Gastrocnemius medialis (tissue), 4 donors: ENCODE measurements around the gene MED19. TPM values are rescaled to one million over a fixed set of nuclear protein-coding genes. Genes with fewer than 3 reads are reported as not detected.

Source experiments
- ATAC-seq, 2 donors: fragments of 150-250 bp; one replicate each; pipeline ENCODE4 v1.9.1; 2016
- DNase-seq, 2 donors: peaks; one replicate each; pipeline ENCODE4 v3.0.0-alpha.2; 2019
- H3K27ac ChIP-seq, 4 donors: fragments of 200-600 bp; sonication (generic); 1 replicate in 1 of 4; 2 replicates in 3 of 4; pipeline ENCODE4 v1.5.1; 2016 to 2018; ENCODE audit warnings: mild to moderate bottlenecking in 2 of 4, moderate library complexity in 1 of 4
- H3K27me3 ChIP-seq, 3 donors: fragments of 200-600 bp; sonication (generic) in 2 of 3; 1 replicate in 1 of 3; 2 replicates in 2 of 3; pipeline versions ENCODE4 v1.5.1 to v1.6.0; 2016 to 2019; ENCODE audit warnings: mild to moderate bottlenecking in 1 of 3, moderate library complexity in 1 of 3
- H3K36me3 ChIP-seq, 2 donors: fragments of 200-600 bp; sonication (generic) in 1 of 2; one replicate each; pipeline ENCODE4 v1.5.1; 2017 to 2018
- H3K4me1 ChIP-seq, 2 donors: fragments of 200-600 bp; sonication (generic) in 1 of 2; one replicate each; pipeline ENCODE4 v1.5.1; 2016 to 2017; ENCODE audit warnings: mild to moderate bottlenecking in 2 of 2
- H3K4me3 ChIP-seq, 4 donors: fragments of 200-600 bp; sonication (generic) in 3 of 4; 1 replicate in 1 of 4; 2 replicates in 3 of 4; pipeline ENCODE4 v1.5.1; 2016 to 2019; ENCODE audit warnings: mild to moderate bottlenecking in 2 of 4
- H3K9me3 ChIP-seq, 3 donors: fragments of 200-600 bp; sonication (generic) in 2 of 3; 1 replicate in 1 of 3; 2 replicates in 2 of 3; pipeline ENCODE4 v1.5.1; 2016 to 2019
- POLR2A ChIP-seq, 2 donors: fragments of 450-650 bp; IDR thresholded peaks; one replicate each; pipeline ENCODE4 v1.6.1; 2017; ENCODE audit warnings: antibody characterized with exemption in 2 of 2, mild to moderate bottlenecking in 2 of 2, moderate library complexity in 2 of 2
- in situ Hi-C, 4 donors: fragments of 200-750 bp; cut with MboI; loops; one replicate each; pipeline versions ENCODE4 v1.15.0 to v1.8.0; 2017; ENCODE audit warnings: low sequenced_read_pairs in 4 of 4
- intact Hi-C: fragments of 100-400 bp; cut with DNase I; formaldehyde crosslinking; loops from one replicate; pipeline ENCODE4 v1.15.1; 2023; ENCODE audit warnings: low total_unique reads
- total RNA-seq, 4 donors: library from RNA; depleted of rRNA; stranded (reverse); fragments of >200 nt; gene quantifications; one replicate each; pipeline versions ENCODE4 v1.1.0 to v1.2.3, GENCODE V29; 2016
- TF ChIP-seq, protein P1 (sequence below), 5 experiments: fragments of 450-650 bp in 3 of 5; fragments of 200-600 bp in 2 of 5; sonication (generic) in 2 of 5; IDR thresholded peaks in 4 of 5; conservative IDR thresholded peaks in 1 of 5; 1 replicate in 4 of 5; 2 replicates in 1 of 5; pipeline ENCODE4 v1.5.1; 2016 to 2019; ENCODE audit warnings: antibody characterized with exemption in 5 of 5, mild to moderate bottlenecking in 3 of 5, moderate library complexity in 3 of 5

Gene MED19
- total RNA-seq, 4 donors from 2014 or later, result 8.3 to 13.1 (median 10.4) TPM

DNA sequence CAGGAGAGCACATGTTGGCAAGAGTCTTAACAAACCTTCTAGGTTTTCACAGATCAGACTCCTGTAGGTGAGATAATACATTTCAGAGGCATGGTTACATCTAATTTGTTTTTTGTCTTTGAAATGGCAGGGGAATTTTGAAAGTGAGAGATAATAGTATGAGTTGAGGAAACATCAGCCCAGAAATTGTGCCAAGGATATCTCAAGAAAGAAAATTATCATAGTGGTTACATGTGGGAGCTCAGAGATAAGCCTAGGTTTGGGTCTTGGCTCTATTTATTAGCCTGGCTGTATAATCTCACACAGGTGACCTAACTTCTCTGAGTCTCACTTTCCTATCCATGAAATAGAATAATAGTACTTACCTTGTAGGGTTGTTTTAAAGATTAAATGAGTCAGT, 39.2 kb upstream of the MED19 start:
- no peak for DNase-seq
- Histone ChIP-seq H3K36me3 (no peaks in the 10 kb centered on the region), H3K4me1 (no peaks in the 10 kb centered on the region), H3K27ac (no peak overlapping the region), H3K9me3 (no peaks in the 10 kb centered on the region), H3K27me3 (no peaks in the 10 kb centered on the region), H3K4me3 (no peak overlapping the region)
- TF ChIP-seq POLR2A (IDR thresholded peaks at IDR 0.05), result no peak
- TF ChIP-seq, protein P1, sequence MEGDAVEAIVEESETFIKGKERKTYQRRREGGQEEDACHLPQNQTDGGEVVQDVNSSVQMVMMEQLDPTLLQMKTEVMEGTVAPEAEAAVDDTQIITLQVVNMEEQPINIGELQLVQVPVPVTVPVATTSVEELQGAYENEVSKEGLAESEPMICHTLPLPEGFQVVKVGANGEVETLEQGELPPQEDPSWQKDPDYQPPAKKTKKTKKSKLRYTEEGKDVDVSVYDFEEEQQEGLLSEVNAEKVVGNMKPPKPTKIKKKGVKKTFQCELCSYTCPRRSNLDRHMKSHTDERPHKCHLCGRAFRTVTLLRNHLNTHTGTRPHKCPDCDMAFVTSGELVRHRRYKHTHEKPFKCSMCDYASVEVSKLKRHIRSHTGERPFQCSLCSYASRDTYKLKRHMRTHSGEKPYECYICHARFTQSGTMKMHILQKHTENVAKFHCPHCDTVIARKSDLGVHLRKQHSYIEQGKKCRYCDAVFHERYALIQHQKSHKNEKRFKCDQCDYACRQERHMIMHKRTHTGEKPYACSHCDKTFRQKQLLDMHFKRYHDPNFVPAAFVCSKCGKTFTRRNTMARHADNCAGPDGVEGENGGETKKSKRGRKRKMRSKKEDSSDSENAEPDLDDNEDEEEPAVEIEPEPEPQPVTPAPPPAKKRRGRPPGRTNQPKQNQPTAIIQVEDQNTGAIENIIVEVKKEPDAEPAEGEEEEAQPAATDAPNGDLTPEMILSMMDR (IDR thresholded peaks at IDR 0.05 in 4 of 5, conservative IDR thresholded peaks at IDR 0.05 in 1 of 5), result no peak
- ATAC-seq, result no peak
- in situ Hi-C loops, result loop anchor here in 1 of 4 donors (25.0 kb wide), 1 partner anchor 414 kb away; the partner anchor contains the start of genes P2RX3 and SSRP1
- intact Hi-C loops, result no loop called here

DNA sequence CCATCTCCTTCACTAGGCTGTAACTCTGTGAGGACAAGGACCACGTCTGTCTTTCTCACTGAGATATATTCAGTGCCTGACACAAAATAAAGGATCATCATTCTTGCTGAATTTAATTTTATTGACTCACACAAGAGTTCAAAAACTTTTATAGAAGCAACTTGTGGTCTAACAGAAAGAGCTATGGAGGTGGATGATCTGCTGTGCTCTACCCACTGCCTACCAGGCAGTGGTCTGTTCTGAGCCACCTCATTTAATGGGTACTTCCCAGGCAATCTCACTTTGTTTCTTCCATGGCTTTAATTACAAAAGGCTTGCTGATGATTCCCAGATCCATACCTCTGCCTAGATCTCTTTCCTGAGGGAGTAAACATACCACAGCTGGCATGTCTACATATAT, 34.9 kb upstream of the MED19 start:
- H3K4me3 ChIP-seq, result no peak overlapping the region
- H3K4me1 ChIP-seq, result peaks cover 11 to 14% of the 10 kb centered on the region in 2 donors
- DNase-seq (no peak), ATAC-seq (no peak)
- no peaks in the 10 kb centered on the region for H3K9me3 ChIP-seq
- H3K27ac ChIP-seq, result no peak overlapping the region
- no peaks in the 10 kb centered on the region for H3K27me3 ChIP-seq
- peaks cover 0 to 17% of the 10 kb centered on the region in 2 donors for H3K36me3 ChIP-seq
- in situ Hi-C loops (loop anchor here in 3 of 4 donors (5.0 to 10.0 kb wide), 2 partner anchors 55 to 58 kb away; no protein-coding TSS in a partner anchor), intact Hi-C loops (loop anchor here (10.0 kb wide), 1 partner anchor 422 kb away; the partner anchor contains the start of gene TNKS1BP1)
- no peak for TF ChIP-seq POLR2A (IDR thresholded peaks at IDR 0.05)
- TF ChIP-seq, protein P1 (IDR thresholded peaks at IDR 0.05 in 4 of 5, conservative IDR thresholded peaks at IDR 0.05 in 1 of 5), result no peak

DNA sequence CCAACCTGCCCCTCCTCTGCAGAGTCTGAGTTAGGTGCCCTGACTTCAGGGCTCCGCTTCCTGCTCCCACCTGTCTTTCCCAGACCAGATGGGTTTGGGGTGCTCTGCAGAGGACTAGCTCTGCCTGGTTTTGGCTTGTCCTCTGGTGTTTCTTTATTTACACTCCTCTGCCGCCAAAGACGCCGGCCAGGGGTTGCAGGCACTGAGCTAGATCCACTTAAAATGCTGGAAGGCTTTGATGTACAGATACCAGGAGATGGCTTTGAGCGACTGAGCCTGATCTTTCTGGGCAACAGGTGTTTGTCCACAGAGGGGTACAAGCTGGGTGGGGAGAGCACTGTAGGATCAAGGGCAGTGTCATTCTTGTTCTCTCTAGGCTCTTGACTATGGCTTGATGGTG, 33.2 kb upstream of the MED19 start:
- Histone ChIP-seq H3K27me3 (no peaks in the 10 kb centered on the region), H3K4me1 (peaks cover 15 to 17% of the 10 kb centered on the region in 2 donors), H3K27ac (no peak overlapping the region), H3K9me3 (no peaks in the 10 kb centered on the region), H3K36me3 (peaks cover 0 to 17% of the 10 kb centered on the region in 2 donors), H3K4me3 (no peak overlapping the region)
- intact Hi-C loops, result loop anchor here (10.0 kb wide), 1 partner anchor 420 kb away; the partner anchor contains the start of gene TNKS1BP1
- DNase-seq (no peak), ATAC-seq (no peak)
- in situ Hi-C loops, result loop anchor here in 3 of 4 donors (5.0 to 10.0 kb wide), 2 partner anchors 57 to 60 kb away; no protein-coding TSS in a partner anchor
- TF ChIP-seq, protein P1 (IDR thresholded peaks at IDR 0.05 in 4 of 5, conservative IDR thresholded peaks at IDR 0.05 in 1 of 5), result no peak

DNA sequence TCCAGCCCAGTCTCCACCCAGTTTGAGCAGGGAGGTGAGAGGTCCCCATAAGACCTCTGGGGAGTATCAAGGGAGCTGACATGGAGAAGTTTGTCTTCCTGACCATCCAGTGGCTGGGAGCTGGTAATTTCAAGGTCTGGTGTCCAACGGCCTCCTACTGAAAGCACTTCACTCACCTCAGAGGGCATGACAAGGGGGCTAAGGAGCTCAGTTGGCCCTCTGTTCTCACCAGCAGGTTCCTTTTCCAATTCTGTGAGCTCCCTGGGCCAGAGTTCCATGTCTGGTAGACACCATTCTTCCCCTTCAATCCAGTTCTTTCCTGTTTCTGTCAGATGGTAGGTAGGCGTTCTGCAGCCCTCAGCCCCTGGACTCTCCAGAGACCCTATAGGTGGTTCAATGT, 32.3 kb upstream of the MED19 start:
- Histone ChIP-seq H3K27ac (no peak overlapping the region), H3K4me3 (no peak overlapping the region), H3K9me3 (no peaks in the 10 kb centered on the region), H3K36me3 (peaks cover 0 to 18% of the 10 kb centered on the region in 2 donors), H3K4me1 (peaks cover 15 to 17% of the 10 kb centered on the region in 2 donors), H3K27me3 (no peaks in the 10 kb centered on the region)
- TF ChIP-seq, protein P1 (IDR thresholded peaks at IDR 0.05 in 4 of 5, conservative IDR thresholded peaks at IDR 0.05 in 1 of 5), result no peak
- no peak for TF ChIP-seq POLR2A (IDR thresholded peaks at IDR 0.05)
- ATAC-seq, result no peak
- intact Hi-C loops (loop anchor here (5.0 to 10.0 kb wide), 2 partner anchors 58 to 420 kb away; partner anchors contain the start of gene TNKS1BP1), in situ Hi-C loops (loop anchor here in 1 of 4 donors (10.0 kb wide), 1 partner anchor 60 kb away; no protein-coding TSS in a partner anchor)
- DNase-seq, result no peak
